Spleen (tissue), 11 donors: ENCODE results near the gene SAFB. TPM values are rescaled to one million over a fixed set of nuclear protein-coding genes. Genes with fewer than 3 reads are reported as not detected.

ENCODE experiments used
- DNase-seq: peaks from one replicate; pipeline ENCODE4 v3.0.0-alpha.2; 2020
- H3K27ac ChIP-seq, 8 donors: fragments of 200-600 bp; sonication (generic) in 7 of 8; 1 replicate in 4 of 8; 2 replicates in 4 of 8; pipeline versions ENCODE4 v1.5.0 to v1.8.0; 2016 to 2021; ENCODE audit warnings: inconsistent platforms in 4 of 8, mild to moderate bottlenecking in 4 of 8, moderate library complexity in 1 of 8
- H3K27me3 ChIP-seq, 7 donors: fragments of 200-600 bp; sonication (generic) in 6 of 7; replicated peaks in 1 of 7; 1 replicate in 4 of 7; 2 replicates in 3 of 7; pipeline versions ENCODE4 v1.5.0 to v1.8.0; 2016 to 2021; ENCODE audit warnings: inconsistent platforms in 3 of 7, mild to moderate bottlenecking in 1 of 7
- H3K36me3 ChIP-seq, 6 donors: fragments of 200-600 bp; sonication (generic) in 5 of 6; 1 replicate in 4 of 6; 2 replicates in 2 of 6; pipeline versions ENCODE4 v1.5.0 to v1.8.0; 2016 to 2021; ENCODE audit warnings: inconsistent platforms in 2 of 6
- H3K4me1 ChIP-seq, 6 donors: fragments of 200-600 bp; sonication (generic) in 5 of 6; 1 replicate in 3 of 6; 2 replicates in 3 of 6; pipeline versions ENCODE4 v1.5.0 to v1.8.0; 2016 to 2021; ENCODE audit warnings: inconsistent platforms in 3 of 6
- H3K4me3 ChIP-seq, 8 donors: fragments of 200-600 bp; sonication (generic) in 7 of 8; 1 replicate in 4 of 8; 2 replicates in 4 of 8; pipeline versions ENCODE4 v1.5.0 to v1.8.0; 2016 to 2021; ENCODE audit warnings: inconsistent platforms in 4 of 8, mild to moderate bottlenecking in 4 of 8, moderate library complexity in 2 of 8
- H3K9me3 ChIP-seq, 8 donors: fragments of 200-600 bp; sonication (generic) in 7 of 8; 1 replicate in 4 of 8; 2 replicates in 4 of 8; pipeline versions ENCODE4 v1.5.0 to v1.8.0; 2016 to 2021; ENCODE audit warnings: inconsistent platforms in 4 of 8
- POLR2A ChIP-seq, 3 donors: fragments of 450-650 bp; IDR thresholded peaks; one replicate each; pipeline ENCODE4 v1.5.1; 2017; ENCODE audit warnings: antibody characterized with exemption in 3 of 3, mild to moderate bottlenecking in 1 of 3
- POLR2AphosphoS5 ChIP-seq, 3 donors: sonication (generic); formaldehyde crosslinking; IDR thresholded peaks; one replicate each; pipeline ENCODE4 v1.5.1; 2017; ENCODE audit warnings: antibody characterized with exemption in 3 of 3
- WGBS, 5 donors: extraction: QIAGEN DNeasy Blood & Tissue Kit in 3 of 5; methylation state at CpG; one replicate each; pipeline versions ENCODE4 v1.1.5 to v1.1.7; 2013 to 2018; 5-methylcytosine and 5-hydroxymethylcytosine counted together
- intact Hi-C: fragments of 100-400 bp; cut with DNase I; formaldehyde crosslinking; loops from one replicate; pipeline ENCODE4 v1.15.0; 2023; ENCODE audit warnings: low total_unique reads
- polyA plus RNA-seq, 3 donors: library from polyadenylated mRNA; stranded (reverse); fragments of 200-250 nt; gene quantifications; one replicate each; pipeline ENCODE4 v1.2.1, GENCODE V29; 2013
- total RNA-seq, 7 donors: library from RNA; depleted of rRNA in 3 of 7; stranded (reverse); fragments of >200 nt in 3 of 7; fragmentation: NEBNext Ultra II Directional in 4 of 7; extraction: Animal tissue kit (Norgen Biotek cat#: 25700) in 4 of 7; gene quantifications; one replicate each; pipeline versions ENCODE4 v1.1.0 to v1.2.1, GENCODE V29; 2016 to 2021
- TF ChIP-seq, protein P1 (sequence below), 11 experiments: fragments of 200-600 bp in 7 of 11; fragments of 450-650 bp in 4 of 11; sonication (generic) in 4 of 11; IDR thresholded peaks in 8 of 11; conservative IDR thresholded peaks in 3 of 11; 1 replicate in 7 of 11; 2 replicates in 4 of 11; pipeline versions ENCODE4 v1.4.0 to v1.8.0; 2016 to 2021; ENCODE audit warnings: antibody characterized with exemption in 11 of 11, inconsistent platforms in 4 of 11, mild to moderate bottlenecking in 1 of 11
- donor health status: healthy with polysubstance abuse.
- donor health status: DM: no; HTN: no; CAD: no; lungs with moderate emphysema.
- donor health status: DM: no; HTN: no; CAD: no.
- donor health status: Bipolar disorder and iron deficiency.
- donor health status: healthy.
- donor health status: DM: no; HTN: no; CAD: no.
- donor health status: DM: yes; HTN: yes; CAD: no.

SAFB gene
- total and polyA plus RNA-seq, 10 donors, result 41.7 to 161 (median 99.2) TPM

DNA sequence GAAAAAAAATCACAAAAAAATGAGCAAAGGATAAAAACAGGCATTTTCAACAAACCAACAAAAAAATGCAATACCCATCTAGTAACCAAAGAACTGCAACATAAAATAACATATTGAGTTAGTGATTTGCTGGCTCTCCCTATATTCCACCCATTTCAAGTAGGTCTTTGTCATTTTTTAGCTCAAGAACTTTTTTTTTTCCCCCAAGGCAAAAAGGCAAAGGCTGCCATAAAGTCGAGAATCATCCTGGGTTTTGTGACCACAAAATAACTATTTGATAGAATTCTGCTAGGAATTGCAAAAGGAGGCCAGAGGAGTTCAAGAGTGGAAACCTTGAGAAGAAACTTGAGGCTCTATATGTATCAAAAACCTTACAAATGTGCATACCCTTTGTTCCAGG lies 5.8 kb upstream of the SAFB start:
- Histone ChIP-seq H3K36me3 (peaks cover 8 to 92% (median 83%) of the 10 kb centered on the region in 6 donors), H3K4me3 (no peak overlapping the region), H3K27me3 (no peaks in the 10 kb centered on the region), H3K4me1 (peaks cover 32 to 55% (median 46%) of the 10 kb centered on the region in 6 donors), H3K27ac (no peak overlapping the region), H3K9me3 (no peaks in the 10 kb centered on the region)
- intact Hi-C loops, result no loop called here
- WGBS, 5 donors, result 76 to 92% (median 82%) methylated on average over 1 of the region's 1 CpG
- no peak for DNase-seq
- no peak for TF ChIP-seq POLR2A (IDR thresholded peaks at IDR 0.05)
- TF ChIP-seq POLR2AphosphoS5 (IDR thresholded peaks at IDR 0.05), result no peak
- TF ChIP-seq, protein P1, sequence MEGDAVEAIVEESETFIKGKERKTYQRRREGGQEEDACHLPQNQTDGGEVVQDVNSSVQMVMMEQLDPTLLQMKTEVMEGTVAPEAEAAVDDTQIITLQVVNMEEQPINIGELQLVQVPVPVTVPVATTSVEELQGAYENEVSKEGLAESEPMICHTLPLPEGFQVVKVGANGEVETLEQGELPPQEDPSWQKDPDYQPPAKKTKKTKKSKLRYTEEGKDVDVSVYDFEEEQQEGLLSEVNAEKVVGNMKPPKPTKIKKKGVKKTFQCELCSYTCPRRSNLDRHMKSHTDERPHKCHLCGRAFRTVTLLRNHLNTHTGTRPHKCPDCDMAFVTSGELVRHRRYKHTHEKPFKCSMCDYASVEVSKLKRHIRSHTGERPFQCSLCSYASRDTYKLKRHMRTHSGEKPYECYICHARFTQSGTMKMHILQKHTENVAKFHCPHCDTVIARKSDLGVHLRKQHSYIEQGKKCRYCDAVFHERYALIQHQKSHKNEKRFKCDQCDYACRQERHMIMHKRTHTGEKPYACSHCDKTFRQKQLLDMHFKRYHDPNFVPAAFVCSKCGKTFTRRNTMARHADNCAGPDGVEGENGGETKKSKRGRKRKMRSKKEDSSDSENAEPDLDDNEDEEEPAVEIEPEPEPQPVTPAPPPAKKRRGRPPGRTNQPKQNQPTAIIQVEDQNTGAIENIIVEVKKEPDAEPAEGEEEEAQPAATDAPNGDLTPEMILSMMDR (IDR thresholded peaks at IDR 0.05 in 8 of 11, conservative IDR thresholded peaks at IDR 0.05 in 3 of 11), result no peak

DNA sequence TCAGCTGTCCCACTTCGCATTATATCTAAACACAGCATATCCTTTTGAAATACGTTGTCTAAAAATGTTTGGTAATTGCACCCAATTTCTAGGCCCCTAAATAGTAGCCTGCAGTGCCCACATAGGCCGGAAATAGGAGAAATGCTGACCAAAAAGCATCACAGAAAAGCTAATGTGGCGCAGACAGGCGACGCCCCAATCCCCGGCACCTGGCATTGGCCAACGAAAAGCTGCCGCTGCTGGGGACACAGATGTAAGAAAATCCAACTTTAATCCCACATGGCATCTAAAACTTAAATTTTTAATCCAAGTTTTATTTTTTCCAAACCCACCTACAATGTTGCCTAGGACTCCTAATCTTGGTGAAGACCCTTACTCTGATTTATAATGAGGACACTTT lies 4.3 kb upstream of the SAFB start:
- TF ChIP-seq POLR2AphosphoS5 (IDR thresholded peaks at IDR 0.05) (no peak), POLR2A (IDR thresholded peaks at IDR 0.05) (no peak)
- TF ChIP-seq, protein P1 (IDR thresholded peaks at IDR 0.05 in 8 of 11, conservative IDR thresholded peaks at IDR 0.05 in 3 of 11), result no peak
- peaks cover 32 to 57% (median 46%) of the 10 kb centered on the region in 6 donors for H3K4me1 ChIP-seq
- no peaks in the 10 kb centered on the region for H3K9me3 ChIP-seq
- no peak overlapping the region for H3K4me3 ChIP-seq
- no peak for DNase-seq
- peaks cover 5 to 77% (median 68%) of the 10 kb centered on the region in 6 donors for H3K36me3 ChIP-seq
- peak overlapping the region in 1 of 8 donors; percentile 3 for H3K27ac ChIP-seq
- intact Hi-C loops, result no loop called here
- no peaks in the 10 kb centered on the region for H3K27me3 ChIP-seq
- 88 to 95% (median 92%) methylated on average over 9 of the region's 9 CpGs for WGBS, 5 donors

DNA sequence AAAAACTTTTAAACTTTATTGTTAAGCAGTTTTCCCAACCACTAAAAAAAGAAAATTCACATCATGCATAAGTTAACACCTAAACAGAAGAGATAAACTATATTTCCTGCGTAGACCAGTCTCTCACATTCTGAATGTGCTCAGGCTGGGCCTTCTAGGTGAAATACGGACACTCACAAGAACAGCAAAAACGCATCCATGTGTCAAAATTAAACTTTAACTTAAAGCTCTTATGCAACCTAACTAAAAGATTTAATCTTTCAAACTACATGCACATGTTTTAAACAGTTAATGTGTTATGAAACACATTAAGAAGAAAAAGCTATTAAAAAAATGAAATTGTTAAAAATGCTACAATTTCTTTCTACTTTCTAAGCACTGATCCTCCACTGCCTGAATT lies 2.9 kb upstream of the SAFB start:
- H3K4me3 ChIP-seq, result peak overlapping the region in 1 of 8 donors; percentile 88
- peaks cover 40 to 70% (median 57%) of the 10 kb centered on the region in 6 donors for H3K4me1 ChIP-seq
- DNase-seq, result no peak
- intact Hi-C loops, result loop anchor here (10.0 kb wide), 1 partner anchor 55 kb away; no protein-coding TSS in a partner anchor
- no peaks in the 10 kb centered on the region for H3K9me3 ChIP-seq
- WGBS, 5 donors, result 70 to 88% (median 78%) methylated on average over 3 of the region's 3 CpGs
- peaks cover 5 to 66% (median 54%) of the 10 kb centered on the region in 6 donors for H3K36me3 ChIP-seq
- TF ChIP-seq, protein P1 (IDR thresholded peaks at IDR 0.05 in 8 of 11, conservative IDR thresholded peaks at IDR 0.05 in 3 of 11), result no peak
- TF ChIP-seq POLR2A (IDR thresholded peaks at IDR 0.05) (no peak), POLR2AphosphoS5 (IDR thresholded peaks at IDR 0.05) (no peak)
- no peaks in the 10 kb centered on the region for H3K27me3 ChIP-seq
- H3K27ac ChIP-seq, result peak overlapping the region in 2 of 8 donors; percentile 30 to 96

GRCh38 chr19:5621311-5621944 lies 1.5 kb upstream of the SAFB start:
- TF ChIP-seq, protein P1 (IDR thresholded peaks at IDR 0.05 in 8 of 11, conservative IDR thresholded peaks at IDR 0.05 in 3 of 11), result no peak
- TF ChIP-seq POLR2AphosphoS5 (IDR thresholded peaks at IDR 0.05), result peak in 2 of 3 donors; percentile 60 to 68
- no peak for TF ChIP-seq POLR2A (IDR thresholded peaks at IDR 0.05)
- no peaks in the 10 kb centered on the region for H3K9me3 ChIP-seq
- H3K27me3 ChIP-seq, result no peaks in the 10 kb centered on the region
- 35 to 52% (median 44%) methylated on average over 13 to 14 of the region's 14 CpGs for WGBS, 5 donors
- intact Hi-C loops, result loop anchor here (10.0 kb wide), 1 partner anchor 53 kb away; no protein-coding TSS in a partner anchor
- H3K27ac ChIP-seq, result peak overlapping the region; percentile 82 to 99 (median 96)
- H3K4me1 ChIP-seq, result peaks cover 55 to 85% (median 72%) of the 10 kb centered on the region in 6 donors
- peak overlapping the region; percentile 85 to 99 (median 91) for H3K4me3 ChIP-seq
- DNase-seq, result peak; percentile 83
- peaks cover 0 to 66% (median 43%) of the 10 kb centered on the region in 6 donors for H3K36me3 ChIP-seq
